GM11168 (cell line): Measurements from ENCODE around the gene IVNS1ABP.

ENCODE experiments used
- in situ Hi-C: fragments of 300-500 bp; cut with MboI; formaldehyde crosslinking; loops from one replicate; pipeline ENCODE4 v1.12.0; 2022; ENCODE audit warnings: low sequenced_read_pairs; ENCODE audit not compliant: unreplicated experiment

Gene IVNS1ABP

DNA sequence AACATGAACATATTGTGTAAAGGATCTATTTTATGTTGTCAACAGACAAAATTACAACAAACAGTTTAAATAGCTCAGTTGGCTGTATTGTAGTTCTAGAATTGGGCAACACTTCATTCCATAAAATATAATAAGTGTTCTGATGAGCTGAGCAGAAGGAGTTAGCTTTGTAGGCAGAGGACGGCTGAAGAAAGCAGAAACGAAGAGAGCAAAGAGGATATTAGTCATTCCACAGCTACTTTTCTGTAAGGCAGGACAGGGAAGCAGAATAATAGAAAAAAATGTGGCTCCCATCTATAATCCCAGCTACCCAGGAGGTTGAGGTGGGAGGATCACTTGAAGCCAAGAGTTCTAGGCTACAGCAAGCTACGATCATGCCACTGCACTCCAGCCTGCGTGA lies 20.2 kb upstream of the IVNS1ABP start:
- in situ Hi-C loops: no loop called here

DNA sequence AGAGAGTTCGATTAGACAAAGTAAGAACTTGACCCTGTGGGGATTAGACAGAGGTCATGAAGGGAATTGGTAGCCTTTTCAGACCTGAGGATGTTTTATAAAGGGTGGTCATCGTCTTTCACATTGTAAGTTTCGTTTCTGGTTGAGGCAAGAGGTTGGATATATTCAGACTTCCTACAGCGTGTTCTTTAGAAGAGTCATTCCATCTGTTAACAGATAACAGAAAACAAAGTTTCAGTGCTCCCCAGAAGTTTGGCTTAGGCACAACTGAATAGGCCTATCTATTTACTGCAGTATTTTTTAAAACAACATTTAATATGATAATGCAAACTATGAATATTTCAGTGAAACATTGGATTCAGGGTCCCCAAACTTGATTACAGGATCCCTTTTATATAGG lies 17.1 kb upstream of the IVNS1ABP start:
- in situ Hi-C loops: no loop called here

GRCh38 chr1:185328255-185328654 lies 11.2 kb upstream of the IVNS1ABP start:
- in situ Hi-C loops: no loop called here

GRCh38 chr1:185325413-185325812 lies 8.4 kb upstream of the IVNS1ABP start:
- in situ Hi-C loops: no loop called here

- in situ Hi-C loops: loop anchor here (25.0 kb wide), 1 partner anchor 338 kb away; no protein-coding TSS in a partner anchor
Observed at GRCh38 chr1:185324118-185324517, 7.1 kb upstream of the IVNS1ABP start.

GRCh38 chr1:185322636-185323035 lies 5.6 kb upstream of the IVNS1ABP start:
- in situ Hi-C loops: loop anchor here (25.0 kb wide), 1 partner anchor 340 kb away; no protein-coding TSS in a partner anchor

GRCh38 chr1:185321653-185322221 lies 4.7 kb upstream of the IVNS1ABP start:
- in situ Hi-C loops: loop anchor here (25.0 kb wide), 1 partner anchor 341 kb away; no protein-coding TSS in a partner anchor

DNA sequence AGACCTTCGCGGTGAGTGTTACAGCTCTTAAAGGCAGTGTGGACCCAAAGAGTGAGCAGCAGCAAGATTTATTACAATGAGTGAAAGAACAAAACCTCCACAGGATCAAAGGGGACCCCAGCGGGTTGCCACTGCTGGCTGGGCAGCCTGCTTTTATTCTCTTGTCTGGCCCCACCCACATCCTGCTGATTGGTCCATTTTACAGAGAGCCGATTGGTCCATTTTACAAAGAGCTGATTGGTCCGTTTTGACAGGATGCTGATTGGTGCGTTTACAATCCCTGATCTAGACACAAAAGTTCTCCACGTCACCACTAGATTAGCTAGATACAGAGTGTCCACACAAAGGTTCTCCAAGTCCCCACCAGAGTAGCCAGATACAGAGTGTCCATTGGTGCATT lies 4.1 kb upstream of the IVNS1ABP start:
- in situ Hi-C loops: loop anchor here (25.0 kb wide), 1 partner anchor 341 kb away; no protein-coding TSS in a partner anchor

DNA sequence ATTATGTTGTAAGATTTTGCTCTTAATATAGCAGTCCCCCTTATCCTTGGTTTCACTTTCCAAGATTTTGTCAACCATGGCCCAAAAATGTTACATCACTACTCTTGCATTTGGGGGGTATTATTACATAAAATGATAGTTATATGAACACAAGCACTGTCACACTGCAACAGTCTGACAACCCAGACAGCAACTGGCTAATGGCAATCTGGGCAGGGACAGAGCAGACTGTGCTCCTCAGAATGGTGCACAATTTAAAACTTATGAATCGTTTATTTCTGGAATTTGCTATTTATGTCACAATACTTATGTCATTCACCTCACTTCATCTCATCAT lies 2.1 kb upstream of the IVNS1ABP start:
- in situ Hi-C loops: loop anchor here (10.0 to 25.0 kb wide), 2 partner anchors 246 to 343 kb away; no protein-coding TSS in a partner anchor

DNA sequence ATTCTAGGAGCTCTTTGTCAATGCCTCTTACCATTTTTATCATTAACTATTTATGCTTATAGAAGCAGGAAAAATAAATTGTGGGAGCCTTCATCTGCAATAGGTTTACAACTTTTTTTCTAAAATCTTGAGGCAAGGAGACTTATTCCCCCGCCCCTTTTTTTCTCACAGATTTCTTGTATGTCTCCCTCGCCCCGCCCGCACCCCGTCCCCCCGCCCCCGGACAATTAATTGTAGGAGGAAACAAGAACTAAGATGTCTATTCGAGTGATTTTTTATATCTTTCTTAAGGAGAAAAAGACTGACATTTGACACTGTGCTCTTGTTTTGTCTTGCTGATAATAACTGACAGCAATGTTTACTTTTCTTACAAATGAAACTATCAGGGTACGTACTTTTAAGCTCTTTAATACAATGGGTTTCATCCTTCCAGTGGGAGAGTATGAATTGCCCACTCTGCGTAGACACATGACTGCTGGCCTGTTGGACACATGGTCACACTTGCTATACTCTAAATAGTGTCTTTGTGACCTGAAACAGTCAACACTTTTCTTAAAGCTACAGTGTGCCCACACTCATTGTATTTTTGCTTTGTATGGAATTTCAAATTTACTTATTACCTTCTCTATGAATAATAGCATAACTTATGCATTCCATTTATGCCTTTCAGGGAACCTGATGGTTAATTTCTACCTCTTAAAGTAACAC lies 1.5 kb upstream of the IVNS1ABP start:
- in situ Hi-C loops: loop anchor here (10.0 to 25.0 kb wide), 2 partner anchors 246 to 344 kb away; no protein-coding TSS in a partner anchor

DNA sequence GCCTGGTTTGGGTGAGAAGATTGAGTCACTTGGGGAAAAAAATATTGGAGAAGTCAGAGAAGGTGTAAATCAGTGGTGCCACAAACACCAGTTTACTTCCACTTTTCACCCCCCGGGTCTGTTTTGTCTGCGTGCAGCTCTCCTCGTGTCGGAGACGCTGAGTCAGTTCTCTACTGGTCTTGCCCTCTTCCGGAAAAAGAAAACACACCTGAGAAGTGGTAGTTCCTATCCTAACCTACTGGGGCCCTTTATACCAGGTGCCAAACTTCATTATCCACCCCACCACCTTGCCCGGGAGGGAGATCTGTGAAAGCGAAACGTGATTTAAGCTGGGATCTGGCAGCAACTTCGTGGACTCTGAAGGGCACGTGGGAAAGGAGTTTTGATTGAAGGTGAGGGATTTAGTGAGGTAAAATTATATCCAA lies 855 bp upstream of the IVNS1ABP start:
- in situ Hi-C loops: loop anchor here (10.0 to 25.0 kb wide), 2 partner anchors 247 to 344 kb away; no protein-coding TSS in a partner anchor

GRCh38 chr1:185316163-185317033 lies 645 bp downstream of the IVNS1ABP start:
- in situ Hi-C loops: loop anchor here (10.0 to 25.0 kb wide), 2 partner anchors 248 to 346 kb away; no protein-coding TSS in a partner anchor

DNA sequence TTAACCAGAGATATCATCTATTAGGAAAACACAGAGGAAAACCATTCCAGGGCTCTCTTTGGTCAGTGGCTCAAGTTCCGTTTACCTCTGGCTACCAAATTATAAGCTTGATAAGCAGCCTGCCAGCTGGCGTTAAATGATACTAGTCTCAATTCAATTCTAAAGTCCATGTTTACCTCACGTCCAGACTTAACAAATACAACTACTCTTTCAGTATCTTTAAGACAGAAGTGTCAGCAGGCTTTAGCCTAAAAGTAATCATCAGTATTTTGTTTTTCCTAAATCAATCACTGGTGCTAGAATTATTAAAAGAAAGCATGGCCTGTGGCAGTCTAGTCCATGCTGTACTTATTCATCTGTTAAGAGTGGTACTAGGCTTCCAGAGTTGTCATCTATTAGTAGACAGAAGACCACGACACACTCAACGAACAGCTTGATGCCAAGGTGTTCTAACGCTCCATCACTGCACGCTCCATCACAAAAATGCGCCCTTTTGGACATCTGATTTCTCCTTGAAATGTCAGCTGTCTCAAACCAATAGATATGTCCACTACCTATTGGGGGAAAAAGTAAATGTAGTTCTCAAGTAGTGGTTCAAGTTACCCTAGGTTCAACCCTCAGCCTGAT lies 1.5 kb downstream of the IVNS1ABP start:
- in situ Hi-C loops: loop anchor here (10.0 to 25.0 kb wide), 2 partner anchors 249 to 347 kb away; no protein-coding TSS in a partner anchor

GRCh38 chr1:185314411-185314810 lies 2.6 kb downstream of the IVNS1ABP start:
- in situ Hi-C loops: loop anchor here (10.0 to 25.0 kb wide), 2 partner anchors 250 to 348 kb away; no protein-coding TSS in a partner anchor

GRCh38 chr1:185312361-185313138 lies 4.5 kb downstream of the IVNS1ABP start:
- in situ Hi-C loops: loop anchor here (10.0 to 25.0 kb wide), 2 partner anchors 252 to 350 kb away; no protein-coding TSS in a partner anchor

- in situ Hi-C loops: loop anchor here (10.0 to 25.0 kb wide), 2 partner anchors 253 to 351 kb away; no protein-coding TSS in a partner anchor
Observed at GRCh38 chr1:185311589-185312225, 5.3 kb downstream of the IVNS1ABP start.

DNA sequence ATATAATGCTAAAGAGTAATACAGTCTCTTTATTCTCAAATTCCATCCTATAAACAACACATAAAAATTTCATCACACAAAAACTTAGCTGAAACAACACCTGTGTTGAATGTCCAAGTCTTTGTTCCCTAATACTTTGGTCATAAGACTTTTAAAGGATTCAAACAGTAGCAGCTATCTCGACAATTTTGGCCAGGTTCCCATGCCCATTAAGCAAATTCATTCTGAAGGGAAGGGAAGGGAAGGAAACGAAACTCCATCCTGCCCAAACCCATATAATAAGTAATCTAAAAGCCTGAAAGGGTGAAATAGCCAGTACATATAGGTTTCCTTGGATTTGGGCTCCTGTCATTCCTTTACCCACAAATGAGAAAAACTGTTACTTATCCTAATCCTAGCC lies 7.5 kb downstream of the IVNS1ABP start:
- in situ Hi-C loops: loop anchor here (25.0 kb wide), 1 partner anchor 353 kb away; no protein-coding TSS in a partner anchor

GRCh38 chr1:185308126-185308525 lies 8.9 kb downstream of the IVNS1ABP start:
- in situ Hi-C loops: loop anchor here (25.0 kb wide), 1 partner anchor 354 kb away; no protein-coding TSS in a partner anchor
